Stimulated activated naive CD8-positive, alpha-beta T cell treated with anti-CD3 and anti-CD28 coated beads, Interleukin-15, Interleukin-2, amounts not matched to agents 100 ng/mL and 50 ng/mL, for 24 hours (primary cell): ENCODE results near the gene MARCHF2.
A peak's percentile ranks its signal among the peaks of the same experiment; 100 is the strongest.
"Not testable (repeated sequence)": the region's sequence is repeated elsewhere in the genome, so short reads cannot be mapped to it uniquely, and the experiment has no call there.

Experiments
- H3K27ac Mint-ChIP-seq: one replicate; pipeline ENCODE4 v1.8.0; 2021; ENCODE audit warnings: mild to moderate bottlenecking, mixed read lengths
- H3K27me3 Mint-ChIP-seq: one replicate; pipeline ENCODE4 v1.8.0; 2021; ENCODE audit warnings: mixed read lengths
- H3K36me3 Mint-ChIP-seq: one replicate; pipeline ENCODE4 v1.8.0; 2021; ENCODE audit warnings: low read depth, mixed read lengths
- H3K4me1 Mint-ChIP-seq: one replicate; pipeline ENCODE4 v1.8.0; 2021; ENCODE audit warnings: low read depth, mixed read lengths
- H3K4me3 Mint-ChIP-seq: one replicate; pipeline ENCODE4 v1.8.0; 2021; ENCODE audit warnings: mild to moderate bottlenecking, mixed read lengths
- H3K9me3 Mint-ChIP-seq: one replicate; pipeline ENCODE4 v1.8.0; 2021; ENCODE audit warnings: mixed read lengths

Gene MARCHF2

GRCh38 chr19:8384569-8384968, 28.5 kb upstream of the MARCHF2 start:
- H3K9me3 Mint-ChIP-seq, H3K27me3 Mint-ChIP-seq, H3K4me3 Mint-ChIP-seq, H3K27ac Mint-ChIP-seq: not testable (repeated sequence)
- Mint-ChIP-seq H3K36me3 (peaks cover 14% of the 10 kb centered on the region), H3K4me1 (peaks cover 11% of the 10 kb centered on the region)

- not testable (repeated sequence) for H3K9me3 Mint-ChIP-seq, H3K27ac Mint-ChIP-seq, H3K4me3 Mint-ChIP-seq, H3K27me3 Mint-ChIP-seq
- Mint-ChIP-seq H3K36me3 (peaks cover 13% of the 10 kb centered on the region), H3K4me1 (peaks cover 17% of the 10 kb centered on the region)
Observed at GRCh38 chr19:8385103-8385502, 28.0 kb upstream of the MARCHF2 start.

- H3K27ac Mint-ChIP-seq, H3K4me3 Mint-ChIP-seq: not testable (repeated sequence)
- peaks cover 13% of the 10 kb centered on the region for H3K36me3 Mint-ChIP-seq
Observed at GRCh38 chr19:8385566-8385965, 27.5 kb upstream of the MARCHF2 start.

GRCh38 chr19:8386419-8386818, 26.7 kb upstream of the MARCHF2 start:
- Mint-ChIP-seq H3K4me1 (peaks cover 20% of the 10 kb centered on the region), H3K36me3 (peaks cover 13% of the 10 kb centered on the region)
- not testable (repeated sequence) for H3K9me3 Mint-ChIP-seq, H3K27me3 Mint-ChIP-seq, H3K4me3 Mint-ChIP-seq, H3K27ac Mint-ChIP-seq

More at GRCh38 chr19:8385566-8385965, 27.5 kb upstream of the MARCHF2 start:
- not testable (repeated sequence) for H3K27me3 Mint-ChIP-seq, H3K9me3 Mint-ChIP-seq
- peaks cover 17% of the 10 kb centered on the region for H3K4me1 Mint-ChIP-seq

- peaks cover 25% of the 10 kb centered on the region for H3K4me1 Mint-ChIP-seq
- H3K27ac Mint-ChIP-seq: no peak overlapping the region
- no peak overlapping the region for H3K4me3 Mint-ChIP-seq
Observed at GRCh38 chr19:8386990-8387389, 26.1 kb upstream of the MARCHF2 start.

GRCh38 chr19:8387688-8388611, 25.2 kb upstream of the MARCHF2 start:
- H3K27ac Mint-ChIP-seq: no peak overlapping the region
- H3K36me3 Mint-ChIP-seq: peaks cover 13% of the 10 kb centered on the region
- peaks cover 35% of the 10 kb centered on the region for H3K4me1 Mint-ChIP-seq
- no peaks in the 10 kb centered on the region for H3K27me3 Mint-ChIP-seq
- H3K4me3 Mint-ChIP-seq: no peak overlapping the region
- H3K9me3 Mint-ChIP-seq: no peaks in the 10 kb centered on the region

More at GRCh38 chr19:8386990-8387389, 26.1 kb upstream of the MARCHF2 start:
- peaks cover 13% of the 10 kb centered on the region for H3K36me3 Mint-ChIP-seq
- H3K27me3 Mint-ChIP-seq: no peaks in the 10 kb centered on the region
- H3K9me3 Mint-ChIP-seq: no peaks in the 10 kb centered on the region

GRCh38 chr19:8388612-8388958, 24.5 kb upstream of the MARCHF2 start:
- no peaks in the 10 kb centered on the region for H3K27me3 Mint-ChIP-seq
- H3K27ac Mint-ChIP-seq: no peak overlapping the region
- peak overlapping the region; percentile 23 for H3K4me3 Mint-ChIP-seq
- H3K4me1 Mint-ChIP-seq: peaks cover 37% of the 10 kb centered on the region
- peaks cover 13% of the 10 kb centered on the region for H3K36me3 Mint-ChIP-seq
- no peaks in the 10 kb centered on the region for H3K9me3 Mint-ChIP-seq

GRCh38 chr19:8389891-8390616, 23.1 kb upstream of the MARCHF2 start, which contains the start of gene RAB11B:
RAB11B (plus strand) TSS chr19:8390360; CDS start chr19:8390417, 57 bp downstream.
- Mint-ChIP-seq H3K27me3 (no peaks in the 10 kb centered on the region), H3K4me3 (peak within 1 kb of the TSS; percentile 90), H3K4me1 (peaks cover 33% of the 10 kb centered on the region), H3K9me3 (no peaks in the 10 kb centered on the region), H3K36me3 (peaks cover 13% of the 10 kb centered on the region), H3K27ac (peak within 1 kb of the TSS; percentile 93)

GRCh38 chr19:8390617-8390981, 22.5 kb upstream of the MARCHF2 start:
- Mint-ChIP-seq H3K9me3 (no peaks in the 10 kb centered on the region), H3K27me3 (no peaks in the 10 kb centered on the region), H3K4me1 (peaks cover 33% of the 10 kb centered on the region), H3K36me3 (peaks cover 13% of the 10 kb centered on the region), H3K4me3 (peak overlapping the region; percentile 90), H3K27ac (peak overlapping the region; percentile 58)

GRCh38 chr19:8391198-8392016, 21.7 kb upstream of the MARCHF2 start:
- H3K9me3 Mint-ChIP-seq: no peaks in the 10 kb centered on the region
- H3K36me3 Mint-ChIP-seq: peaks cover 12% of the 10 kb centered on the region
- peak overlapping the region; percentile 90 for H3K4me3 Mint-ChIP-seq
- peak overlapping the region; percentile 73 for H3K27ac Mint-ChIP-seq
- no peaks in the 10 kb centered on the region for H3K27me3 Mint-ChIP-seq
- H3K4me1 Mint-ChIP-seq: peaks cover 39% of the 10 kb centered on the region

GRCh38 chr19:8392017-8392591, 21.0 kb upstream of the MARCHF2 start:
- peaks cover 5% of the 10 kb centered on the region for H3K36me3 Mint-ChIP-seq
- H3K27ac Mint-ChIP-seq: peak overlapping the region; percentile 73
- peaks cover 44% of the 10 kb centered on the region for H3K4me1 Mint-ChIP-seq
- no peaks in the 10 kb centered on the region for H3K9me3 Mint-ChIP-seq
- H3K4me3 Mint-ChIP-seq: peak overlapping the region; percentile 36
- H3K27me3 Mint-ChIP-seq: no peaks in the 10 kb centered on the region

GRCh38 chr19:8393192-8393870, 19.8 kb upstream of the MARCHF2 start:
- Mint-ChIP-seq H3K27ac (peak overlapping the region; percentile 76), H3K4me3 (no peak overlapping the region), H3K9me3 (no peaks in the 10 kb centered on the region), H3K36me3 (no peaks in the 10 kb centered on the region), H3K27me3 (no peaks in the 10 kb centered on the region), H3K4me1 (peaks cover 46% of the 10 kb centered on the region)

GRCh38 chr19:8393871-8394250, 19.2 kb upstream of the MARCHF2 start:
- H3K4me3 Mint-ChIP-seq: no peak overlapping the region
- H3K9me3 Mint-ChIP-seq: no peaks in the 10 kb centered on the region
- H3K27me3 Mint-ChIP-seq: no peaks in the 10 kb centered on the region
- peaks cover 46% of the 10 kb centered on the region for H3K4me1 Mint-ChIP-seq
- H3K36me3 Mint-ChIP-seq: no peaks in the 10 kb centered on the region
- no peak overlapping the region for H3K27ac Mint-ChIP-seq

- Mint-ChIP-seq H3K27ac (no peak overlapping the region), H3K27me3 (no peaks in the 10 kb centered on the region), H3K36me3 (no peaks in the 10 kb centered on the region), H3K4me3 (no peak overlapping the region), H3K4me1 (peaks cover 39% of the 10 kb centered on the region), H3K9me3 (no peaks in the 10 kb centered on the region)
Observed at GRCh38 chr19:8395621-8396082, 17.5 kb upstream of the MARCHF2 start.
